C1 segment of cervical spinal cord (tissue), 14 donors: Measurements from ENCODE around the gene SCNM1.
"Not testable (repeated sequence)": the region's sequence is repeated elsewhere in the genome, so short reads cannot be mapped to it uniquely, and the experiment has no call there.

ENCODE experiments used
- DNase-seq, 14 donors: peaks; one replicate each; lab custom pipeline; 2025; lab: John Stamatoyannopoulos, UW

SCNM1 gene

GRCh38 chr1:151192047-151192446, 26.1 kb downstream of the SCNM1 start:
- no peak for DNase-seq

DNA sequence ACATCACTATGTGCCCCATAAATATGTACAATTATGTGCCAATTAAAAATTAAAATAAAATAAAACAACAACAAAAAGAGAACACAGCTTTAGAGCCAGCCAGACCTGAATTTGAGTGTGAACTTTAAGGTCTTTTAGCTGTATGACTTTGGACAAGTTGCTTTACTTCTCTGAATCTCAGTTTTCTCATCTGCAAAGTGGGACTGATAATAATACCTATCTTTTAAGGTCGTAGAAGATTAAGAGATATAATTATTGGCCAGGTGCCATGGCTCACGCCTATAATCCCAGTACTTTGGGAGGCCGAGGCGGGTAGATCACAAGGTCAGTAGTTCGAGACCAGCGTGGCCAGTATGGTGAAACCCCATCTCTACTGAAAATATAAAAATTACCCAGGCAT, 27.4 kb downstream of the SCNM1 start:
- DNase-seq, result no peak

DNA sequence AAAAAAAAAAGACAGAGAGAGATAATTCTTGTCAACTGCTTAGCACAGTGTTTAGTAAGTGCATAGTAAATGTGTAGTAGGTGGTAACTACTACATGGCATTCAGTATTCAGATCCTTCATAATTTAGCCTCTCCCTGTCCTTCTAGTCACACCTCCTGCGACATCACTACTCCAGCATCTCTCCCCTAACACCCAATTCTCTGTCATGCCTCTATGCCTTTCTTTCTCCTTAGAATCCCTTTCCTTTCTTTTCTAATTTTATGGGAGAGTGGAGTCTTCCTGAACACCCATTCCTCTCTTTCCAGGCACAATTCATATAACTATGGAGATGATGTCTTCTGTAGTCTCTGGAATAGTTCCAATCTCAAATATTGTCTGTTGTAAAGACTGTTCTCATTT, 27.9 kb downstream of the SCNM1 start:
- DNase-seq, result no peak

DNA sequence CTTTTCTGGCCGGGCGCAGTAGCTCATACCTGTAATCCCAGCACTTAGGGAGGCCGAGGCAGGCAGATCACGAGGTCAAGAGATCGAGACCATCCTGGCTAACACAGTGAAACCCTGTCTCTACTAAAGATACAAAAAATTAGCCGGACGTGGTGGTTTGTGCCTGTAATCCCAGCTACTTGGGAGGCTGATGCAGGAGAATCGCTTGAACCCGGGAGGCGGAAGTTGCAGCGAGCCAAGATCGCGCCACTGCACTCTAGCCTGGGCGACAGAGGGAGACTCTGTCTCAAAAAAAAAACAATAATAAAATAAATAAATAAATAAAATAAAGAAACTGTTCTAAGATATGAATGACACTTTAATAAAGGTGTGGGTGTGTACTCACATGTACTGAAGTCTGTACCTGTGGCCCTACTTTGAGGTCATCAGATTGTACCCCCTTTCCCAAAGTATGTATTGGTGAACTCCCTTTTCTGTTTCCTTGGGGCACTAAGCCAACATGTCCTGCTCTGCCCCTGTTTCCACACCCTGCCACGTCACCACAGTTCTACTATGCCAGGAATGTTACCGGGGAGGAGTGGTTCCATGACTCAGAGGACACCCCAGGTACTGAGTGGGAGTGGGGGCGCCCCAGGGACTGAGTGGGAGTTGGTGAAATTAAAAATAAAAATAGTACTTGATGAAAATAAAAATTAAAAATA, 29.1 kb downstream of the SCNM1 start:
- DNase-seq, result not testable (repeated sequence)

GRCh38 chr1:151196292-151196800, 30.4 kb downstream of the SCNM1 start:
- peak in 7 of 14 donors; percentile 3 to 71 (median 9) for DNase-seq

DNA sequence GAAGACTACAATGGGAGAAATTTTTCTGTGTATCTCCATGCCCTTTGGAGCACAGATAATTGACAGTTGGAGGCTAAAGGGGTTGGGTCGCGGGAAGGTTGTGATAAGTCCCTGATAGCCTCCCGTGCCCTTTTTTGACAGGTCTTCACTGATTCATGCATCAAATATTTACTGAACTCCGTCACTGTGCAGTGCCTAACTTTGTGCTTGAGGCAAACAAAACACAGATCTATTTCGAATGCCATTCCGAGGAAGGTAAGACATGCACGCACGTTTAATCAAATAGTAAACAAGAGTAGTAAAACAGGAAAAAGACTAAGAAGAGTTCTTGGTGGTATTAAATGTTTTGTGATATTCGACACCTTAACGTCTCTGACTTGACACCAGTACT, 31.9 kb downstream of the SCNM1 start:
- DNase-seq, result peak in 2 of 14 donors; percentile 21 to 50

DNA sequence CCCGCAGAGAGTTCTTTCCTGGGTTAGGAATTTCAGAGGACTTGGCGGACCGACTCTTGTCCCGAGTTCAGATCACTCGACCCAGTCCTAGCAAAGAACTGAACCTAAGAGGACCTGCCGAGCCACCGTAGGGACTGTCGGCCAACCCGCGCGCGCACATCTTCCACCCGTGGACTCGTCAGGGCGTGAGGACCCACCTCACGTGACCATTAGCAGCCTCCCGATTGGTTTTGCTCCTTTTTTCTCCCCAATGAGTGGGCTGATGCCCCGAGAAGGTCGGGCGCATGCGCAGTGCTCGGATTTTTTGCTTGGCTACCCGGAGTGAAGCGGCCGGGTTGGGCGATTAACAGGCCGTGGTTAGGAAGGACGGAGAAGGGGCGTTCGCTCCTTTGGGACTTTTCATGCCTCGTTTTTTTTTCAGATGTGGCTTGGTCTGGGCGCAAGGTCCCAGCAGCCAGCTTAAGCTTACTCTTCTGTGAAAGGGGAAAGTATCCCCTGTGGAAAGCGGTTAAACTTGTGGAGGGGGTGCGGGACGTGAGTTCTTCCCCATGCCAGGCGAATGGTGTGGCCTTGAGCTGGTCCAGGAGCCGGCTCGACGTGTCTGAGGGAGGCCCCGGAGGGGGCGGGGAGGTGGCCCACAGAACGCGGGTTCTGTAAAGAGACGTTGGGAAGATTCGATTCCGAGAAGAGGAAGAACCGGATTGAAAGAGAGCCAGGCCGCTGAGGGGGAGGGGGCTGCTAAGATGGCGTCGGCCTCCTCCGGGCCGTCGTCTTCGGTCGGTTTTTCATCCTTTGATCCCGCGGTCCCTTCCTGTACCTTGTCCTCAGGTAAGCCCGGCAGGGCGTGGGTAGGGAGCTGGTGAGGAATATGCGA, 32.5 kb downstream of the SCNM1 start, which contains the start of gene PIP5K1A:
PIP5K1A (plus strand) TSS at position 299 of the 874 bp plus-strand sequence; CDS start at position 744, 445 bp downstream.
- peak; percentile 88 to 99 (median 97) for DNase-seq

- no peak for DNase-seq
Measured at GRCh38 chr1:151199873-151200581, 34.1 kb downstream of the SCNM1 start.

DNA sequence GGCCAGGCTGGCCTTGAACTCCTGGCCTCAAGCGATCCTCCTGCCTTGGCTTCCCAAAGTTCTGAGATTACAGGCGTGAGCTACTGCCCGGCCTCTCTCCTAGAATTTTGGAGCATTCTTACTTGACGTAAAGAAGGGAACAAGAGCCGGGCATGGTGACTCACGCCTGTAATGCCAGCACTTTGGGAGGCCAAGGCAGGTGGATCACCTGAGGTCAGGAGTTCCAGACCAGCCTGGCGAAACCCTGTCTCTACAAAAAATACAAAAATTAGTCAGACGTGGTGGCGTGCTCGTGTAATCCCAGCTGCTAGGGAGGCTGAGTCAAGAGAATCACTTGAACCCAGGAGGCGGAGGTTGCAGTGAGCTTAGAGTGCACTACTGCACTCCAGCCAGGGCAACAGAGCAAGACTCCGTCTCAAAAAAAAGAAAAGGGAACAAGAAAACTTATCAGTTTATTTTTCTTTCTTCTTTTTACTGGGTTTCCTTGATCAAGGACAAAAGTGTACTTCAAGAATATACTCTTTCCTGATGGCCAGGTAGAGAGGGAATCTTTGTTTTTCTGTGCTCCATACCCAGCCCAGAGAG, 39.5 kb downstream of the SCNM1 start:
- DNase-seq, result not testable (repeated sequence)

- no peak for DNase-seq
Measured at GRCh38 chr1:151210830-151211229, 44.9 kb downstream of the SCNM1 start.

DNA sequence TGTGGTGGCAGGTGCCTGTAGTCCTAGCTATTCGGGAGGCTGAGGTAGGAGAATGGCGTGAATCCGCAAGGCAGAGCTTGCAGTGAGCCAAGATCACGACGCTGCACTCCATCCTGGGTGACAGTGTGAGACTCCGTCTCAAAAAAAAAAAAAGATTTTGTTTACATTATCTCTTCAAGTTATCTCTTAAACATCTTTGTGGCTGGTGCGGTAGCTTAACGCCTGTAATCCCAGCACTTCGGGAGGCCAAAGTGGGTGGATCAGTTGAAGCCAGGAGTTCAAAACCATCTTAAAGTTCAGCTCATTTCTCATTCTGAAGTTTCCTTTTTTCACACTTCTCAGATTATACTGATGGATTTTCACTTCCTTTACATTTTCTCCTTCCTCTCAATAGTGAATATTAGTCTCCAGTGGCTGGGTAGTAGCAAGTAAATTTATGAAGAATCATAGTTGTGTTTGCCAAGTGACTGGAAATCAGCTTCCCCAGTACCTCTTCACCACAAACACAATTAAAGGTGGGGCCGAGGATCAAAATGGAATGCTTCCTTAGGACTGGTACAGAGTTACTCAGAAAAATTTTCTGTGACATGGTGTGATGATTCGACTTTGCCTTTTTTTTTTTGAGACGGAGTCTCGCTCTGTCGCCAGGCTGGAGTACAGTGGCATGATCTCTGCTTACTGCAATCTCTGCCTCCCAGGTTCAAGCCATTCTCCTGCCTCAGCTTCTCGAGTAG, 46.2 kb downstream of the SCNM1 start:
- no peak for DNase-seq

- DNase-seq, result no peak
Measured at GRCh38 chr1:151213560-151213959, 47.6 kb downstream of the SCNM1 start.
